Ascending aorta (tissue), 2 donors: ENCODE results near the gene XPO4. TPM values are rescaled to one million over a fixed set of nuclear protein-coding genes. Genes with fewer than 3 reads are reported as not detected.
"Not testable (repeated sequence)": the region's sequence is repeated elsewhere in the genome, so short reads cannot be mapped to it uniquely, and the experiment has no call there.

Experiments
- DNase-seq, 2 donors: peaks; one replicate each; pipeline ENCODE4 v3.0.0-alpha.2; 2019; ENCODE audit warnings: low spot score in 2 of 2
- H3K27ac ChIP-seq, 2 donors: fragments of 200-600 bp; sonication (generic); one replicate each; pipeline ENCODE4 v1.5.1; 2016 to 2017; ENCODE audit warnings: mild to moderate bottlenecking in 1 of 2
- H3K27me3 ChIP-seq: fragments of 200-600 bp; sonication (generic); one replicate; pipeline ENCODE4 v1.5.1; 2017
- H3K36me3 ChIP-seq, 2 donors: fragments of 200-600 bp; sonication (generic); one replicate each; pipeline ENCODE4 v1.5.1; 2016
- H3K4me1 ChIP-seq, 2 donors: fragments of 200-600 bp; sonication (generic); one replicate each; pipeline ENCODE4 v1.5.1; 2016 to 2017; ENCODE audit warnings: mild to moderate bottlenecking in 1 of 2
- H3K4me3 ChIP-seq, 2 donors: fragments of 200-600 bp; sonication (generic); one replicate each; pipeline ENCODE4 v1.5.1; 2016 to 2017; ENCODE audit warnings: mild to moderate bottlenecking in 1 of 2
- H3K9me3 ChIP-seq, 2 donors: fragments of 200-600 bp; sonication (generic); one replicate each; pipeline ENCODE4 v1.5.1; 2016
- intact Hi-C: fragments of 100-400 bp; cut with DNase I; formaldehyde crosslinking; loops from one replicate; pipeline ENCODE4 v1.15.1; 2023
- total RNA-seq: library from RNA; depleted of rRNA; stranded (reverse); fragments of >200 nt; gene quantifications from one replicate; pipeline ENCODE4 v1.1.0, GENCODE V29; 2016
- TF ChIP-seq, protein P1 (sequence below), 3 experiments: fragments of 200-600 bp in 2 of 3; fragments of 450-650 bp in 1 of 3; sonication (generic) in 2 of 3; IDR thresholded peaks; one replicate each; pipeline ENCODE4 v1.5.1; 2016 to 2019; ENCODE audit warnings: antibody characterized with exemption in 3 of 3, mild to moderate bottlenecking in 1 of 3, moderate library complexity in 1 of 3

Gene XPO4
- total RNA-seq, 1 donor from 2014 or later = 5.1 TPM

DNA sequence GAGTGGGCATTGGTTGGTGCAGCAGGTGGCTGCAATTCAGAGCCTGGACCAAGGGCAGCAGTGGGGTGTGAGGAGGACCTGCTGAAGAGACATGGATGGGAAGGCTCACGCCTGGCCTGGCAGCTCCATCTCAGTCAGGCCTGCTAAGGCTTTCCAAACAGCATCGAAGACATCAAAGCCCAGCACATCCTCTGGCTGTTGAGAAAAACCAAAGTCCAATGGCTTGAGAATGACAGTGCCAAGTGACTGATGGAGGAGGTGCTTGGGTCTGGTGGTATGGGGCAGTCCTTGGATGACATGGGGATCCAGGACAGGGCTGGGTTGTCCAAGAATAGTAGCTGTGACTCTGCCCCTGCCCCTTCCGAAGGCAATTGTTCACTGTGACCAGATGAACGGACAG lies 19.0 kb upstream of the XPO4 start:
- Histone ChIP-seq H3K36me3 (no peaks in the 10 kb centered on the region), H3K27me3 (no peaks in the 10 kb centered on the region), H3K4me1 (no peaks in the 10 kb centered on the region), H3K4me3 (no peak overlapping the region), H3K27ac (no peak overlapping the region), H3K9me3 (no peaks in the 10 kb centered on the region)
- intact Hi-C loops = loop anchor here (5.0 to 10.0 kb wide), 2 partner anchors 209 to 737 kb away; no protein-coding TSS in a partner anchor
- no peak for DNase-seq
- TF ChIP-seq, protein P1, sequence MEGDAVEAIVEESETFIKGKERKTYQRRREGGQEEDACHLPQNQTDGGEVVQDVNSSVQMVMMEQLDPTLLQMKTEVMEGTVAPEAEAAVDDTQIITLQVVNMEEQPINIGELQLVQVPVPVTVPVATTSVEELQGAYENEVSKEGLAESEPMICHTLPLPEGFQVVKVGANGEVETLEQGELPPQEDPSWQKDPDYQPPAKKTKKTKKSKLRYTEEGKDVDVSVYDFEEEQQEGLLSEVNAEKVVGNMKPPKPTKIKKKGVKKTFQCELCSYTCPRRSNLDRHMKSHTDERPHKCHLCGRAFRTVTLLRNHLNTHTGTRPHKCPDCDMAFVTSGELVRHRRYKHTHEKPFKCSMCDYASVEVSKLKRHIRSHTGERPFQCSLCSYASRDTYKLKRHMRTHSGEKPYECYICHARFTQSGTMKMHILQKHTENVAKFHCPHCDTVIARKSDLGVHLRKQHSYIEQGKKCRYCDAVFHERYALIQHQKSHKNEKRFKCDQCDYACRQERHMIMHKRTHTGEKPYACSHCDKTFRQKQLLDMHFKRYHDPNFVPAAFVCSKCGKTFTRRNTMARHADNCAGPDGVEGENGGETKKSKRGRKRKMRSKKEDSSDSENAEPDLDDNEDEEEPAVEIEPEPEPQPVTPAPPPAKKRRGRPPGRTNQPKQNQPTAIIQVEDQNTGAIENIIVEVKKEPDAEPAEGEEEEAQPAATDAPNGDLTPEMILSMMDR (IDR thresholded peaks at IDR 0.05) = no peak

DNA sequence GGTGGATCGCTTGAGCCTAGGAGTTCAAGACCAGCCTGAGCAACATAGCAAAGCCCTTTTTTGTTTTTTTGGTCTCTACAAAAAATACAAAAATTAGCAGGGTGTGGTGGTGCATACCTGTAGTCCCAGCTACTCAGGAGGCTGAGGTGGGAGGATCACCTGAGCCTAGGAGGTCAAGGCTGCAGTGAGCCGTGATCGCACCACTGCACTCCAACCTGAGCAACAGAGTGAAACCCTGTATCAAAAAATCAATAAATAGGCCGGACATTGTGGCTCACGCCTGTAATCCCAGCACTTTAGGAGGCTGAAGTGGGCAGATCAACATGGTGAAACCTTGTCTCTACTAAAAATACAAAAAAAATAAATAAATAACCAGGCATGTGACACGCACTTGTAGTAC lies 13.1 kb upstream of the XPO4 start:
- H3K4me1 ChIP-seq, H3K9me3 ChIP-seq, H3K36me3 ChIP-seq, intact Hi-C loops, H3K27ac ChIP-seq, H3K4me3 ChIP-seq, H3K27me3 ChIP-seq, DNase-seq: not testable (repeated sequence)

DNA sequence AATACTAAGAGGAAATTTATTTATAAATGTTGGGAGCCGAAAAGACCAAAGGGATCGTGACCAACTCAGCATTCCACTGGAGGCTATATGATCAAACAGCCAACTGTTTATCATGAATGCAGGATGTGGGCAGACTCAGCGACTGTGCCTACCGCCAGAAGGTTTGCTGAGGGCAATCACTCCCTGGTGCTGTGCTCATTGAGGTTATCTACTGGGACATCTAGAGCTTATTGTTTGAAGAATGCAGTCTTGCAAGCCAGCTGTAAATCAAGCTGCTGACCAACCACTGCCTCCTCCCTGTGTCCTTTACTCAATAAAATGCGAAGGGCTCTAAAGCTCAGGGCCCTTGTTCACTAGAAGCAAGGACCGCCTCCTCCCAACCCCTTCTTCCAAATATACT lies 8.5 kb upstream of the XPO4 start:
- H3K9me3 ChIP-seq = no peaks in the 10 kb centered on the region
- no peaks in the 10 kb centered on the region for H3K4me1 ChIP-seq
- TF ChIP-seq, protein P1 (IDR thresholded peaks at IDR 0.05) = no peak
- H3K27ac ChIP-seq = no peak overlapping the region
- H3K4me3 ChIP-seq = no peak overlapping the region
- H3K36me3 ChIP-seq = no peaks in the 10 kb centered on the region
- no peak for DNase-seq
- intact Hi-C loops = no loop called here
- H3K27me3 ChIP-seq = no peaks in the 10 kb centered on the region

- H3K27me3 ChIP-seq = no peaks in the 10 kb centered on the region
- intact Hi-C loops = no loop called here
- no peak overlapping the region for H3K4me3 ChIP-seq
- no peaks in the 10 kb centered on the region for H3K9me3 ChIP-seq
- no peaks in the 10 kb centered on the region for H3K4me1 ChIP-seq
- no peak overlapping the region for H3K27ac ChIP-seq
- no peak for DNase-seq
- H3K36me3 ChIP-seq = no peaks in the 10 kb centered on the region
- TF ChIP-seq, protein P1 (IDR thresholded peaks at IDR 0.05) = no peak
These were observed 6.4 kb upstream of the XPO4 start for GRCh38 chr13:20908714-20909497.

DNA sequence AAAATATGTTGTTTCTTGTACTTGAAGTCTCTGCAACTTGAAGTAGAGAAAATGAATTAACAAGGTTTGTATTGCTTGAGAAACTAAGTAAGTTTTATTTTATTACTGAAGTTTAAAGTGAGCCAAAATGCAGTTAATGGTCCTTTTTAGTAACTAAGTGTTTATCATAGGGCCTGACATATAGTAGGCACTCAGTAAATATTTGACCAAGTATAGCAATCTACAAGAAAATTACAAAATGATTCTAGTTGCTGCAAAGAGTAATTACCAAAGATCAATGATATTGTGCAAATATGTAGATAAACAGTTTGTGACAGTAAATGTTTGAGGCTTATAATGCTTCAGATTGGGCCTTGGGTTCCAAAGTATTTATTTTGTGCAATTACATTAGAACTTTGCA lies 2.4 kb upstream of the XPO4 start:
- Histone ChIP-seq H3K4me1 (peaks cover 3 to 10% of the 10 kb centered on the region in 2 donors), H3K9me3 (no peaks in the 10 kb centered on the region), H3K27me3 (no peaks in the 10 kb centered on the region), H3K36me3 (no peaks in the 10 kb centered on the region), H3K4me3 (no peak overlapping the region), H3K27ac (no peak overlapping the region)
- DNase-seq = no peak
- intact Hi-C loops = loop anchor here (5.0 kb wide), 4 partner anchors 133 to 338 kb away; partner anchors contain the start of genes EEF1AKMT1, IFT88 and LATS2
- TF ChIP-seq, protein P1 (IDR thresholded peaks at IDR 0.05) = no peak

GRCh38 chr13:20903164-20903475 lies 574 bp upstream of the XPO4 start:
- intact Hi-C loops = loop anchor here (5.0 kb wide), 4 partner anchors 131 to 336 kb away; partner anchors contain the start of genes EEF1AKMT1, IFT88 and LATS2
- Histone ChIP-seq H3K4me1 (peaks cover 3 to 10% of the 10 kb centered on the region in 2 donors), H3K9me3 (no peaks in the 10 kb centered on the region), H3K4me3 (peak overlapping the region; percentile 81 to 88), H3K27ac (peak overlapping the region; percentile 93), H3K27me3 (no peaks in the 10 kb centered on the region), H3K36me3 (no peaks in the 10 kb centered on the region)
- no peak for DNase-seq
- TF ChIP-seq, protein P1 (IDR thresholded peaks at IDR 0.05) = no peak
